ENCODE results near the gene IFNL3.
"Not testable (repeated sequence)": the region's sequence is repeated elsewhere in the genome, so short reads cannot be mapped to it uniquely, and the experiment has no call there.

IFNL3 gene

DNA sequence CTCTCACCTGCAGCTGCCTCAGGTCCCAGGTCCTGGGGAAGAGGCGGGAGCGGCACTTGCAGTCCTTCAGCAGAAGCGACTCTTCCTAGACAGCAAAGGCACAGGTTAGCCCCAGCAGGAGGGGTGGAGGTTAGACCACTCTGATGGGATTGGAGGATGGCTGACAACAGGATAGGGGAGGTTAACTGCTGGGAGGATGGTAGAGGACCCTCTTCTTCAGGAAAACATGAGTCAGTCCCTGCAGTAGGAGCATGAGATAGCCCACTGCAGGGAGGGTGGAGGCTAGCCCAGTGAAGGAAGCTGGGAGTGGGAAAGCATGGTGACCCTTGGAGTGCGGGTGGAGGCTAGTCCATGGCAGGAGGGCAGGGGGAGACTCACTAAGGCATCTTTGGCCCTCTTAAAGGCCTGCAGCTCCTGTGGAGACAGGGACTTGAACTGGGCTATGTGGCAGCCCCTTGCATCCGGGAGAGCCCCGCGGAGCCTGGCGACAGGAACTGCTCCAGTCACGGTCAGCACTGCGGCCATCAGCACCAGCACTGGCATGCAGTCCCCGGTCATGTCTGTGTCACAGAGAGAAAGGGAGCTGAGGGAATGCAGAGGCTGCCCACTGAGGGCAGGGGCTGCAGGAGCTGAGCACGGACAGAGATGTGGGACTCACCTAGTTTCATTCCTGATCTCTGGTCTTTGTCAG is at the start of gene IFNL3:
Gene IFNL3 (minus strand): TSS at position 597 of the 691 bp plus-strand sequence. CDS start 39 bp downstream, at position 558.
- DNase-seq, result not testable (repeated sequence)

DNA sequence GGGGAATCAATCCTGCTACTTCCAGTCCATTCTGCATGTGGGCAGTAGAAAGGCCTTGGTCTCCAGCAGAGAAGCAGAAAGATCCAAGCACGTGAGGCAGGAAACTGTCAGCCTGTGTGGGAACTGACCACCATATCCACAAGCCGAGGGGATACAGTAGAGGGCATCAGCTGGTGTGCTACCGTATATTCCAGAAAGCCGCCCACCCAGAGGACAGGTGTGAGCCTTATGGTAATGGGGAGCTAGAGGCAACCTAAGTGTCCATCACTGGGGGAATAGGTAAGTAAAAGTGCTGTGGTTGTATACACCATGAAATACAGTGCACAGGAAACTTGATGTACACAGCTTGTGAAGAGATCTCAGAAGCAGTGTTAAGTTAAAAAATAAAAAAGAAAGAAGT is 48.6 kb upstream of the IFNL3 start:
- DNase-seq, result no peak

DNA sequence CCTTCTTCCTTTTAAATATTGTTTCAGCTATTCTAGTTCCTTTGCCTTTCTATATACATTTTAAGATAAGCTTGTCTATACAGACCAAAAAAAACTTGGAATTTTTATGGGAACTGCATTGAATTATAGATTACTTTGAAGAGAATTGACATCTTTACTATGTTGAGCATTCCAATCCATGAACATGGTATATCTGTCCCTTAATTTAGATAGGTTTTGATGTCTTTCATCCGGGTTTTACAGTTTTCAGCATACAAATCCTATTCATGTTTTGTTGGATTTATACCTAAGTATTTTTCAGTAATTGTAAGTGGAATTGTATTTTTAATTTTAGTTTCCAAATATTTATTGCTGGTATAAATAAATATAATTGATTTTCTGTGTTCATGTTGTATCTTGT is 39.2 kb upstream of the IFNL3 start:
- no peak for DNase-seq

DNA sequence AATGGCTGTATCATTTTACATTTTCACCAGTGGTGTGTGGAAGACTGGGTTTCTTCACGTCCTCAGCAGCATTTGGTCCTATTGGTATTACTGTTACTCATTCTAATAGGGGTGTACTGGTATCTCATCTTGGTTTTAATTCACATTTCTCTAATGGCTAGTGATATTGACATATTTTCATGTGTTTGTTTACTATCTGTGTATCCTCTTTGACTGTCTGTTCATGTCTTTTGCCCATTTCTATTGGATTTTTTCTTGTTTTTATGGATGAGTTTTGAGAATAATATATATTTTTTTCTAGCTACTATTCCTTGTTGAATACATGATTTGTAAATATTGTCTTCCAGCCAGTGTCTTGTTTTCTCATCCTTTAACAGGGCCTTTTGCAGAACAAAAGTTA is 37.2 kb upstream of the IFNL3 start:
- no peak for DNase-seq

DNA sequence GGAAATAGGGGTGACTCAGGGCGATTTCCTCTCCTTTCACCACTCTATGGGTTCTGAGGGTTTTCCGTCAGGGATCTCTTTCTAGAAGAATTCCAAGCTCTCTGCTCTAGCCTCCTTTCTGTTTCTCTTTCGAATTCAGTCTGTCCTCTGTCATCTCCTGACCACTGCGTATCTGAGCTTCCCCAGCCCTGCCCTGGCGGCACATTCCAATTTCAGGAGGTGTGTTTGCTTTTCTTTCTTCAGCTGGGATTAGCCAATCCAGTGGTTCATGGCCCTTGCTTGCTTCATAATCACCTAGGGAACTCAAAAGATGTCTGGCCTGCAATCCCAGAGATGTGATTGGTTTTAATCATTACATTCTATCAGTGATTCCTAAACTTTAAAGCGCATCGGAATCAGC is 32.8 kb upstream of the IFNL3 start:
- DNase-seq, result no peak

DNA sequence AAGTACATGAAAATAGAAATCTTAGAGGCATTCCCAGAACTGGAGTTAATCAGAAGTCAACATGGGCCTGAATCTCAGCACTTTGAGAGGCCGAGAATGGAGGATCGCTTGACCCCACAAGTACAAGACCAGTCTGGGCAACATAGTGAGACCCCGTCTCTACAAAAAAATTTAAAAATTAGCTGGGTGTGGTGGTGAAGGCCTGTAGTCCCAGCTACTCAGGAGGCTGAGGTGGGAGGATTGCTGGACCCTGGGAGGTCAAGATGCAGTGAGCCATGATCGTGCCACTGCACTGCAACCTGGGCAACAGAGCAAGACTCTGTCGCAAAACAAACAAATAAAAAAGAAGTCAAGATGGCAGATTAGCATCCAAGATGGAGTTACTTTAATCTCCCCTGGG is 31.9 kb upstream of the IFNL3 start:
- DNase-seq, result no peak

DNA sequence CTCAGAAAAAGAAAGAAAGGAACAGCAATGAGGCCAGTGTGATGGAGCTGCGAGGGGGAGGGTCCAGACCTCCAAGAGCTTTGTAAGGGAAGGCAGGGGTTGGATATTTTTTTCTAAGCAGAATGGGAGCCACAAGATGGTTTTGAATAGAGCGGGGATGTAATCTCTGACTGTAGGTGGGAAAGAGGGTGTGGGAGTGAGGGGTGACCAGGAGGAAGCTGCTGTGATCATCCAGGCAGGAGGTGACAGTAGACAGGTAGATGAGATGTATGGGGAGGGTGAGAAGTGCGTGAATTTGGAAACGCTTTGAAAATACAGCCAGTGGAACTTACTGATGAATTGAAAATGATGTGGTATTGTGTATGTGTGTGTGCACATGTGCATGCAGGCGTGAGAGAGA is 30.8 kb upstream of the IFNL3 start:
- DNase-seq, result no peak

DNA sequence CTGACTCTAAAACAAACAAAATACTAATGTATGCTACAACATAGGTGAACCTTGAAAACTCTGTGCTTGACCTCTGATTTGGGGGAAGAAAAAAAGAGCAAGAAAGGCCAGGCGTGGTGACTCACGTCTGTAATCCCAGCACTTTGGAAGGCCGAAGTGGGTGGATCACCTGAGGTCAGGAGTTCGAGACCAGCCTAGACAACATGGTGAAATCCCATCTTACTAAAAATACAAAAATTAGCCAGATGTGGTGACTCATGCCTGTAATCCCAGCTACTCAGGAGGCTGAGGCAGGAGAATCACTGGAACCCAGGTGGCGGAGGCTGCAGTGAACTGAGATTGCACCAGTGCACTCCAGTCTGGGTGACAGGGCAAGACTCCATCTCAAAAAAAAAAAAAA is 29.1 kb upstream of the IFNL3 start:
- DNase-seq, result not testable (repeated sequence)

DNA sequence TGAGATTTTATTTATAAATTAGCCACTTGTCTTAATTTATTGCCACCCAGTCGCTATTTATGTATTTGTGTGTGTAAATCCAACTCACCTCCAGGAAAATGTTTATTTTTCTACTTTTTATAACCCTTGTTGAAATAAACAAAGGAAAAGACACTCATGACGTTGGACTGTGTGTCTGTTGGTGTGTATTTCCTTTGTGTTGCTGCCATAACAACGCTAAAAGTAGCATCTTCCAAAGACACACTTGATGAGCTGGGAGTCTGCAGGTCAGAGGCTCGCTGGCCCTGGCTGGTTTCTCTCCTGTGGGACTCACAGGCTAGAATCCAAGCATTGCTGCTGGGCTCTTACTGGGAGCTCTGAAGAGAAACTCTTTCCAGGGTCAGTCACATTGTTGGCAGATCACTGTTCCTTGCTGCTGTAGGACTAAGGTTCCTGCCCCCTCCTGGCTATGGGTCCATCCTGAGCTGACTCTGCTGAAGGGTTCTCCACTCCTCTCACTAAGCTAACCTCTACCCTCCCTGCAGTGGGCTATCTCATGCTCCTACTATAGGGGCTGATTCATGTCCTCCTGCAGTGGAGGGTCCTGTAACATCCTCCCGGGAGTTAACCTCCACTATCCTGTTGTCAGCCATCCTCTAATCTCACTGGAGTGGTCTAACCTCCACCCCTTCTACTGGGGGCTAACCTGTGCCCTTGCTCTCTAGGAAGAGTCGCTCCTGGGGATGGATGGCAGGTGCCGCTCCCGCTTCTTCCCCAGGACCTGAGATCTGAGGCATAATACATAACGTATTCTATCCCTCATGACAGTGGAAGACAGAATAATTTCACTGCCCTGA is 25.4 kb upstream of the IFNL3 start:
- DNase-seq, result no peak

DNA sequence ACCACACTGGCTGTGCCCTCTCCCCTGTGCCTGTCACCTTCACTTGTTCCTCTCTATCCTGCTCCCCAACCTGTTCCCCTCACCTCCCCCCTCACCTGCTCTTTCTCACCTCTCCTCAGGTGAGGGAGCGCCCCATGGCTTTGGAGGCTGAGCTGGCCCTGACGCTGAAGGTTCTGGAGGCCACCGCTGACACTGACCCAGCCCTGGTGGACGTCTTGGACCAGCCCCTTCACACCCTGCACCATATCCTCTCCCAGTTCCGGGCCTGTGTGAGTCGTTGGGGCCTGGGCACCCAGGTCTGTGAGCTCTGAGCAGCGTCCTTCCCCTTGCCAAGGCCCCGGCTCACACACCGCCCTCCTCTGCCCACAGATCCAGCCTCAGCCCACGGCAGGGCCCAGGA is 24.6 kb upstream of the IFNL3 start:
- not testable (repeated sequence) for DNase-seq

DNA sequence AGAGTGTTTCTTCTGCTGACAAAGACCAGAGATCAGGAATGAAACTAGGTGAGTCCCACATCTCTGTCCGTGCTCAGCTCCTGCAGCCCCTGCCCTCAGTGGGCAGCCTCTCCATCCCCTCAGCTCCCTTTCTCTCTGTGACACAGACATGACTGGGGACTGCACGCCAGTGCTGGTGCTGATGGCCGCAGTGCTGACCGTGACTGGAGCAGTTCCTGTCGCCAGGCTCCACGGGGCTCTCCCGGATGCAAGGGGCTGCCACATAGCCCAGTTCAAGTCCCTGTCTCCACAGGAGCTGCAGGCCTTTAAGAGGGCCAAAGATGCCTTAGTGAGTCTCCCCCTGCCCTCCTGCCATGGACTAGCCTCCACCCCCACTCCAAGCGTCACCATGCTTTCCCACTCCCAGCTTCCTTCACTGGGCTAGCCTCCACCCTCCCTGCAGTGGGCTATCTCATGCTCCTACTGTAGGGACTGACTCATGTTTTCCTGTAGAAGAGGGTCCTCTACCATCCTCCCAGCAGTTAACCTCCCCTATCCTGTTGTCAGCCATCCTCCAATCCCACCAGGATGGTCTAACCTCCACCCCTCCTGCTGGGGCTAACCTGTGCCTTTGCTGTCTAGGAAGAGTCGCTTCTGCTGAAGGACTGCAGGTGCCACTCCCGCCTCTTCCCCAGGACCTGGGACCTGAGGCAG is 23.9 kb upstream of the IFNL3 start:
- not testable (repeated sequence) for DNase-seq

DNA sequence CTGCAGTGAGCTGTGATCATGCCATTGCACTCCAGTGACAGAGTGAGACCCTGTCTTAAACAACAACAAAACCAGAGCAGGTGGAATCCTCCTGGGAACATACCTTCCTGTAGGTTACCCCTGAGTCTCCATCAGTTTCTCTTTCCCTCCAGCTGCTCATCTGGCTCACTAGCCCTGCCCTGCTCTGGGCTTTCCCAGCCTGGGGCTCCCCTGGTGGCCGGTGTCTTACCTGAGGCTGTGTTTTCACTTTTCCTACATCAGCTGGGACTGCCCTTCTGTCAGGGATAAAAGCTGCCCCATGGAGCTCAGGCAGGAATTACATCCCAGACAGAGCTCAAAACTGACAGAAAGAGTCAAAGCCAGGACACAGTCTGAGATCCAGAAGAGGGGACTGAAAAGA is 23.3 kb upstream of the IFNL3 start, which contains the start of gene IFNL2:
Gene IFNL2 (plus strand): TSS at position 312 of the 400 bp plus-strand sequence. CDS start 173 bp downstream, outside the sequence.
- not testable (repeated sequence) for DNase-seq

DNA sequence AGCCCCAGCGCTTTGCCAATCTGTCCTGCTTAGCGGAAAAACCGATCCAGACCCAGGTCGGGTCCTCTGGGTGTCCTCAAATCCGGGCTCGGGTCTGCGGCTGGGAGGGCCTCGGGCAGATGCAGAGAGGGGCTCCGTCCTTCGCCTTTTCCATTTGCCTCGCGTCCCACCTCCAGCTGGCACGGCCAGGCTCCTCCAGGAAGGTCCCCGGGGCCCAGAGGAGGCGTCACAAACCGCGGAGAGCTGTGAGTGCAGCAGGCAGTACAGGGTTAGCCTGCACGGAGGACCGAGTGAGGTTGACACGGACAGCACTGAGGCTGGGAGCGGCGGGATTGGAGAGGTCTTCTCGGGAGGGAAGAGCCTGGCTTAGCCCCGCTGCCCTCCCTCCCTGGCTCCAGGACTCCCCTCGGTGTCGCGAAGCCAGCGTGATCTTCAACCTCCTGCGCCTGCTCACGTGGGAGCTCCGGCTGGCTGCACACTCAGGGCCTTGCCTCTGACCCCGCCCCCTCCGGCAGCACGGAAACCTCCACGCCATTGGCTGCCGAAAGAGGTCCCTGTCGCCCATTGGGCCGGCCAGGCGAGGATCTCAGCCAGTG is 20.6 kb upstream of the IFNL3 start:
- no peak for DNase-seq

DNA sequence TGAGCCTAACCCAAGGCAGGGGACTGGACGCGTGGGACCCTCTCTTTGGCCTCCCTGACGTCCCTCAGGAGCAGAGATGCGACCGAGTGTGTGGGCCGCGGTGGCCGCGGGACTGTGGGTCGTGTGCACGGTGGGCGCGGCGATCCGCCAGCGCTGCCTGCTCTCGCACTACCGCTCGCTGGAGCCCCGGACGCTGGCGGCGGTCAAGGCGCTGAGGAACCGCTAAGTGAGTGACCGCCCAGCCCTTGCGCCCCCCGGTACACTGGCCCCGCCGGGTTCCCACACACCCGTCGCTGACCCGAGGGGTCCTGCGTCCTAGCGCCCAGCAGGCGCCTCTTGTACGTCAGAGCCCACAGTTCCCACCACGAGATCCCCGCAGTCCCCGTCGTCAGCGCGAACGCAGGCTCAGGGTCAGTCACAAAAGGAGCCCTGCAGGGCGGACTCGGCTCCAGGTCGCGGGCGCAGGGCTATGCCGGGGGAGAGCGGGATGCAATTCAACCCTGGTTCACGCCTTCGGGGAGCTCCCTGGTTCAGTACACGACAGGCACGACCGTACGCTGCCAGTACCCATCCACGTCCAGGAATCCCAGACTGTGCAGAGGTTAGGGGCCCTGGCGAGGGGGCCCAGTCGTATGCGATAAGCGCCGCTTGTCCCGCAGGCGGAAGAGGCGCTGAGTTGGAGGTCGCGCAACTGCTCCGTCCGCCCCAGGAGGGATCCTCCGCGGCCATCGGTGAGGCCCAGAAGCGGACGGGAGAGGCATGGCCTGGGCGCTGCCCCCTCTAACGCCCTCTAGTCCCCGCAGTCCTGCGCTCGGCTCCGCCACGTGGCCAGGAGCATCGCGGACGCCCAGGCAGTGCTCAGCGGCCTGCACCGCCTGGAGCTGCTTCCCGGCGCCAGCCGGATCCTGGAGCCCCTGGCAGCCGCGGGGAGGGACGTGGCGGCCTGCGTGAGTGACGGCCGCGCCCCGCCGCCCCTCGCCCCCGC is 19.8 kb upstream of the IFNL3 start:
- no peak for DNase-seq

DNA sequence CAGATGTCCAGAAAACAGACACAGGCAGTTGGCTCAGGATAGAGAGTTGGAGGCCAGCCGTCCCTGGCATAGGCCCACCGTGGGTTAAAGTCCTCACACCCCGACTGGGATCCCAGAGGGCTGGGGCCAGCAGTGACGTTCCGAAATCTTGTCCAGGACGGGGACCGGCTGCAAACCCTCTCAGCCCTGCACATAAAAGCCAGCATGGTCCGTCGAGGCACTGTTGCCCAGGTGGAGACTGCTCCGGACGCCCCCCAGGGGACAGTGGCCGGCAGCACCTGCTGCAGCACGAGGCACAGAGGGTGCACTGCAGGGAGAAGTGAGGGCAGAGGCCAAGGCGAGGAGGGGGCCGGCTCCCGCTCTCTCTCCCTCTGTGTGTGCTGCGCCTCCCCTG is 19.1 kb upstream of the IFNL3 start:
- DNase-seq, result no peak

DNA sequence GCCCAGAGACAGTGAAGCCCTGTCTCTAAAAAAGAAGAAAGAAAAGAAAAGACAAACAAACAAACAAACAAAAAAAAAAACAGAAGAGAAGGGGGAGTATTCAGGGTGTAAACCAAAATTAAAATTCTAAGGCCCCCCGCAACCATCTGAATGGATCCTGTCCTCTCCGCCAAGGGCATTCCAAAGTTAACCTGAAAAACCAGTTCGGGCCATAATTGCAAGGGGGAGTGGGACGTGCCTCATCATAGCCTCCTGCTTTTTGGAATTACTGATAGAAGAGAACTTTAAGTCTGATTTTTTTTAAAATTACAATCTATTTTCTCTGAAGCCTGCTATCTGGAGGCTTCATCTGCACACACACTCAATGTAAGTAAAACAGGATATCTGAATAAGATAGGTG is 17.7 kb upstream of the IFNL3 start:
- DNase-seq, result no peak

DNA sequence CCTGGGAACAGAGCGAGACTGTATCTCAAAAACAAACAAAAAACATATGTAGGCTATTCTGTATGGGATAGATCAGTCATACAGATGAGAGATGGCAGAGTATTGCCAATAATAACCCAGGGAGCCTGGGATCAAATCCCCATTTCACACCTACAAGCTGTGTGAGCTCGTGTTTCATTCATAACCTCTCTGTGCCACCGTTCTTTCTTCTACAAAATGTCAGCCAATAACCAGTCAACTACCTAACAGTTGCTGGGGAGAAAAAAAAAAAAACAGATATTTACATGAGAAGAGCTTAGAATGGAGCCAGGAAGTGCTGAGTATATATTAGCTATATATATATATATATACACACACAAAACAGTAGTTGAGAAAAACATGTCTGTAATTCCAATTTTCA is 16.9 kb upstream of the IFNL3 start:
- no peak for DNase-seq

DNA sequence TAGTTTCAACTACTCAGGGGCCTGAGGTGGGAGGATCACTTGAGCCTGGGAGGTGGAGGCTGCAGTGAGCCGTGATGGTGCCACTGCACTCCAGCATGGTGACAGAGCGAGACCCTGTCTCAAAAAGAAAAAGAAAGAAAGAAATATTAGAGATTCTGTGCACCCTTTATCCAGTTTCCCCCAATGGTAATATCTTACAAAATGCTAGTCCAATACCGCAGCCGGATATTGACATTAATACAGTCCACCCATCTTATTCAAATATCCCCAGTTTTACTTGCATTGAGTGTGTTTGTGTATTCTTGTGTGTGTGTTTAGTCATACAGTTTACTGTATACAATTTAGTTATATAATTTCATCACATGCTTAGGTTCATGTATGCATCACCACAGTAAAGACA is 12.4 kb upstream of the IFNL3 start:
- no peak for DNase-seq

DNA sequence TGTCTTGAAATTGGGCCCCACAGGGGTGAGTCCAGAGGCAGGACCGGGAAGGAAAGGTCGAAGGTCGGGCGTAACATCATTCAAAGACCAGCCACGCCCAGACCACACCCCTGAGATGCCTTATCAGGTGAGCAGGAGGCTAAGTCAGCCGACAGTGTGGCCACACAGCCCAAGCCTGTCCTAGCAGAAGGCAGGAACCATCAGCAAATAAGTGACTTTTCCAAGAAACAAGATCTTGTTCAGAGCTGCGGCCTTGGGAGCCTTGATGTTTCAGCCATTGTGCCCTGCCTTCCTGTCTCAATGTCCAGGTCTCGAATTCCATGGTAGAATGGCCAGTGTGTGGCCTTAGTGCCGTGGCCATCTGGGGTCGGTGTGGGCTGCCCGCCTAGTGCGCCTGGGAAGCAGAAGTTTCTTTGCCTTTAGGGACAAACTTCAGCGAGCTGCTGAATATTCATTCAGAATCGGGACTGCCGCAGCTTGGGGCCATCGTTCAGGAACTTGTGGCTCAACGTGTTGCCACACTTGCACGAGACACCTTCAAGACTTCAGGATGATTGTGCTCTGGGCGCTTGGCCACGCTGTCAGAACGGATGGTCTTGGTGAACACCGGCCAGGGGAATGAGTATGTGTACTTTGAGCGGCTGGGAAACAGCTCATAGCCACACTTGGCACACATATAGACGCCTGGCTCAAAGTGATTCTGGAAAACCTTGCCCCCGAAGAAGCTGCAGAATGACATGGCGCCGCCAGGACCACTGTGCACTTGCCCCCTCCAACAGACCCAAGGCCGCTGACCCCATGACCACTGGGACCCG is 9.9 kb upstream of the IFNL3 start:
- no peak for DNase-seq

DNA sequence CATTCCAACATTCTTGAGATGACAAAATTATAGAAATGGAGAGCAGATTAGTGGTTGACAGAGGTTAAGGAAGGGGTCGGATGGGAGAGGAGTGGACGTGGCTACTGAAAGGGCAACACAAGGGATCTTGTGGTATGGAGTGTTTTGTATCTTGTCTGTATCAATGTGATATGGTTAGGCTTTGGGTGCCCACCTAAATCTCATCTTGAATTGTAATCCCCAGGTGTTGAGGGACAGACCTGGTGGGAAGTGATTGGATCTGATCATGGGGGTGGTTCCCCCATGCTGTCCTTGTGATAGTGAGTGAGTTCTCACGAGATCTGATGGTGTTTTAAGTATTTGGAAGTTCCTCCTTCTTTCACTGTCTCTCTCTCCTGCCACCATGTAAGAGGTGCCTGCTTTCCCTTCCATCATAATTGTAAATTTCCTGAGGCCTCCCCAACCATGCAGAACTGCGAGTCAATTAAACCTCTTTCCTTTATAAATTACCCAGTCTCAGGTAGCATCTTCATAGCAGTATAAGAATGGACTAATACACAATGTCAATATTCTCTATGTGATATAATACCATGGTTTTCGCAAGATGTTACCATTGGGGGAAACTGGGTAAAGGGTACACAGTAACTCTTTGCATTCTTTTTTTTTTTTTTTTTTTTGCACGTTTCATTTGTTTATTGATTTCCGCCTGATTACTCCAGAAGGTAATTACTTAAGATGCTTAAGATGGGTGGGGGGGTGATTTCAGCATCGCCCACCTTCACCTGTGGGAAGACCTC is 8.8 kb upstream of the IFNL3 start:
- no peak for DNase-seq

Data from NCI-H2081 (cell line).